Choroid plexus epithelial cell (primary cell): ENCODE data around the gene CRACR2B.

Source experiments
- DNase-seq: peaks from one replicate; pipeline ENCODE4 v3.0.0-alpha.2; 2010; ENCODE audit warnings: low read depth
- H3K4me3 ChIP-seq: 2 replicates; pipeline ENCODE4 v1.5.1; 2011; ENCODE audit warnings: low read depth, mild to moderate bottlenecking, control low read depth, low read length, moderate library complexity
- CTCF ChIP-seq: conservative IDR thresholded peaks from 2 replicates; pipeline ENCODE4 v1.5.1; 2011; ENCODE audit warnings: low read depth, mild to moderate bottlenecking, control low read depth, inconsistent platforms, low read length, moderate library complexity

Gene CRACR2B

GRCh38 chr11:855796-856195 lies 28.1 kb downstream of the CRACR2B start:
- no peak for TF ChIP-seq CTCF
- DNase-seq: no peak
- H3K4me3 ChIP-seq: no peak overlapping the region

DNA sequence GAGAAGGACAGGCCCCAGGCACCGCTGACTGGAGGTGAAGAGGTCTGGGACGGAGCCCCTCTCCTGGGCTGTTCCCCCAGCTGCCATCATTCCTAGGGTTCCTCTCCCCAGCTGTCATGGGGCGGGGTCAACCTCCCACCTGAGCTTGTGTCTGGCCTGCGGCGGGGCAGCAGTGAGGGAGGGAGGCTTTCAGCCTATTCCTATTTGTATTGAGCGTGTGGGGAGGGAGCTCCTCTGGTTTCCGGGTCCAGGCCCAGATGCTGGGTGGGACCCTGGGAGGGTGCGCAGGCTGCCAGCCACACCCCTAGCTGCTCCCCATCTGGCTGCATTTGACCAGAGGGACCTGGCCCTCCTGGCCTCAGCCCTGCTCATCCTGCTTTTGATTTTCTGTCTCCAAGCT lies 28.7 kb downstream of the CRACR2B start:
- no peak for TF ChIP-seq CTCF
- H3K4me3 ChIP-seq: no peak overlapping the region
- DNase-seq: no peak

- no peak for TF ChIP-seq CTCF
- no peak for DNase-seq
- no peak overlapping the region for H3K4me3 ChIP-seq
These were observed 30.5 kb downstream of the CRACR2B start for GRCh38 chr11:858053-858761.

DNA sequence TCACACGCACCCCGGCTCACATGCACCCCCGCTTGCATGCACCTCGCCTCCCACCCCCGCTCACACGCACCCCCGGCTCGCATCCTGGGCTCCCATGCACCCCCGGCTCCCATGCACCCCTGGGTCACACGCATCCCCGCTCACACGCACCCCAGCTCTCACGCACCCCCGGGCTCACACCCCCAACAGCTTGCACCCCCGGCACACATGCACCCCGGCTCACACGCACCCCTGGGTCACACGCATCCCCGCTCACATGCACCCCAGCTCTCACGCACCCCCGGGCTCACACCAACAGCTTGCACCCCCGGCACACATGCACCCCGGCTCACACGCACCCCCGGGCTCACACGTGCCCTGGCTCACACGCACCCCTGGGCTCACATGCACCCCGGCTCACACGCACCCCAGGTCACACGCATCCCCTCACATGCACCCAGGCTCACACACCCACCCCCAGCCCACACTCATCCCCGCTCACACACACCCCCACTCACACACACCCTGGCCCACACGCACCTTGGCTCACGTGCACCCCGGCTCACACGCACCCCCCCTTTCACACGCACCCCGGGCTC lies 31.1 kb downstream of the CRACR2B start:
- TF ChIP-seq CTCF: no peak
- no peak overlapping the region for H3K4me3 ChIP-seq
- no peak for DNase-seq

GRCh38 chr11:859394-860131 lies 31.8 kb downstream of the CRACR2B start:
- peak overlapping the region; percentile 55 for H3K4me3 ChIP-seq
- no peak for TF ChIP-seq CTCF
- peak; percentile 97 for DNase-seq

DNA sequence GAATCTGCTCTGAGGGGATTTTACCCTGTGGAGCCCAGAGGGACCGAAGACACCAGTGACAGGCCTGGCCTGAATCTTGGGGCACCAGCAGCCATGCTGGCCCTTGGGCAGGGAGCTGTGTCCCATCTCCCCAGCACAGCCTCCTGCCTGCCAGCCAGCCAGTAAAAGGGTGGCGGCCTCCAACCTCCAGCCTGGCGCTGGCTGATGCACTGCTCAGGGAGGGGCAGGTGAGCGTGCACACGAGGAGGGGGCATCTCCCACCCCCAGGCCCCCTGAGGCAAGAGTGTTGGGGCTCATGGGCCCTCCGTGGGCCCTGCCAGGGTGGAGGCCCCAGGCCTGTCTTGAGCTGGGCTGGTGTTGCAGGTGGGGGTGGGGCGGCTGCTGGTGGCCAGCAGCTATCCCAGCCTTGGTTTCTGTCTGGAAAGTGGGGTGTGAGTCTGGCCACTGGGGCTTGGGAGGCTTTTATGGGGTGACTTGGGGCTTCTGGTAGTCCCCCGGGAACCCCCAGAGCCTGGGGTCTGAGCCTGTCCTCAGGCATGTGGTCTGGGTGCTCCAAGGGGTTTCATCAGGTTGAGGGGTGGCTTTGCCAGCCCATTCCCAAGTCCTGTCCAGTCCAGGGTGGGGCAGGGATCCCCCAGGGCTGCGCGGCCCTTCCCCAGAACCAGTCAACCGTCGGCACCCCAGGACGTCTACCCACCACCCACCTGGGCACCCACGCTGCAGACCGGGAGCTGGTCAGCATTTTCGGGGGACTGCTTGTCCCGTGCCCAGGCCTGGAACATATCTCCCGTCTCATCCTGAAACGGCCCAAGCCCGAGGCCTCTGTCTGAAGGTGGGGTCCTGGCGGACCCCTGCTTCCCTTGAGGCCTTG lies 32.8 kb downstream of the CRACR2B start:
- no peak for TF ChIP-seq CTCF
- H3K4me3 ChIP-seq: no peak overlapping the region
- no peak for DNase-seq
